RKO (cell line): ENCODE results near the gene LGALS1.
"Not testable (repeated sequence)": the region's sequence is repeated elsewhere in the genome, so short reads cannot be mapped to it uniquely, and the experiment has no call there.

ENCODE experiments used
- DNase-seq: peaks from one replicate; pipeline ENCODE4 v3.0.0-alpha.2; 2016; ENCODE audit warnings: low spot score

LGALS1 gene

DNA sequence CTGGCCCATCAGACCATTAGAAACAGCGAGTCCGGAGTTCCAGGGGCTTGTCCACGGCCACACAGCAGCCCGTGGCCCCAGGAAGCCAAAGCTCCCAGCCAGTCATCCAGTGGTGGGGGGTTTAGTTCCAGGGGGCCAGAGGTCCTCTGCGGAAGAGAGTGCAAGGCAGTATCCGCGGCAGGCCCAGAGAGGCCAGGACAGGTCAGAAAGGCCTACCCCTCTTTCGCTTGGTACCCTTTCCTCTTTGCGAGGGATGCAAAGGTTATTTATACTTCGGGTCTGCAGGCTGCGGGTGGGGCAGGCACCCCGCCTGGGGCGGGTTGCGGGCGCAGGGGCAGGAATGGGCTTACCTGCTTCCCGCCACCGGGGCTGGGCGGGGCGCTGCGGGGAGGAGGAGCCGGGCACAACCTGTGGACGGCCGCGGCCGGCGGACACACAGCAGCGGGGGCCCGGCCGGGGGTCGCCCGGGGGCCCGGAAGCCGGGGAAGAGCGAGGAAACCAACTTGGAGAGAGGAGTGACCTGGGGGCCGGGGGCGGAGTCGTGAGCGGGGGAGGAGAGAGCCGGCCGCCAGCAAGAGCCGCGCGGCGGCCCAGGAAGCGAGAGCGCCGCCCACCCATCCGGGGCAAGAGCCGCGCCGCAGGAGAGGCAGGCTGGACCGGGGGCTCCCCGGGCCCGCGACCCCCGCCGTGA lies 36.2 kb upstream of the LGALS1 start, which contains the start of gene SH3BP1:
Gene SH3BP1, plus strand, starts transcription at position 600 of the 691 bp plus-strand sequence. CDS start 119 bp downstream, outside the sequence.
- peak; percentile 44 for DNase-seq

DNA sequence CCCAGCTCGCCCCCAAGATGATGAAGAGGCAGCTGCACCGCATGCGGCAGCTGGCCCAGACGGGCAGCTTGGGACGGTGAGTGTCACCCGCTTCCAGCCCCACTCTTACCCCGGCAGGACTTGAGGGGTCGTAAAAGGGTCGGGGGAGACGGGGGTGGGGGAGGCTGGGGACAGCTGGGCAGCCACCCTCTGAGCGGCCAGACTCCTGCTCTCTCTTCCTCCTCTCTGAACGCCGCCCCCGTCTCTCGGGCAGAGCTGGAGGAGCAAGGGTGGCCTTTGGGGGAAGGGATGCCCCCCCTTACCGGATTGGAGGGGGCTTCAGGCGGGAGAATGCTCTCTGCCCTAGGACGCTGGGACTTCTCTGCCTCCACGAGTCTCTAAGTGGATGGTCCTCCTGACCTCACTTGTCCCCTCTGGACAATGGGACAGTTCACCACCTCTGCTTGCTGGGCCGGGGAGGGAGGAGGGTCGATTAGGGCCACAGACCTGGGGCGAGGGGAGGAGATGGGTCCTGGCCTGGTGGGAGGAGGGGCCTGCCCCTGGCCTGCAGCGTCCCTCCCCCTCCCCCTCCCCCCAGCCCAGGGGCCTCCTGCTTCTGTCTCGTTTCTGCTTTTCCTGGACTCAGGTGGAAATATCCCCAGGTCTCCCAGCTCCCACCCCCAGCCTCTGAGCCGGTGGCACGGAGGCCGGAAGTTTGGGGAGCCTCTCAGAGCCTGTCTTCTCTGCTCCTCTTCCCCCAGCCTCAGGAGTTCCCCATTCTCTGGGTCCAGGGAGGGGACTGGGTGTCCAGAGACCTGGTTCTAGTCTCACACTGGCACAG lies 35.5 kb upstream of the LGALS1 start:
- no peak for DNase-seq

GRCh38 chr22:37640591-37641560 lies 34.6 kb upstream of the LGALS1 start:
- no peak for DNase-seq

GRCh38 chr22:37641561-37641949 lies 33.9 kb upstream of the LGALS1 start:
- no peak for DNase-seq

DNA sequence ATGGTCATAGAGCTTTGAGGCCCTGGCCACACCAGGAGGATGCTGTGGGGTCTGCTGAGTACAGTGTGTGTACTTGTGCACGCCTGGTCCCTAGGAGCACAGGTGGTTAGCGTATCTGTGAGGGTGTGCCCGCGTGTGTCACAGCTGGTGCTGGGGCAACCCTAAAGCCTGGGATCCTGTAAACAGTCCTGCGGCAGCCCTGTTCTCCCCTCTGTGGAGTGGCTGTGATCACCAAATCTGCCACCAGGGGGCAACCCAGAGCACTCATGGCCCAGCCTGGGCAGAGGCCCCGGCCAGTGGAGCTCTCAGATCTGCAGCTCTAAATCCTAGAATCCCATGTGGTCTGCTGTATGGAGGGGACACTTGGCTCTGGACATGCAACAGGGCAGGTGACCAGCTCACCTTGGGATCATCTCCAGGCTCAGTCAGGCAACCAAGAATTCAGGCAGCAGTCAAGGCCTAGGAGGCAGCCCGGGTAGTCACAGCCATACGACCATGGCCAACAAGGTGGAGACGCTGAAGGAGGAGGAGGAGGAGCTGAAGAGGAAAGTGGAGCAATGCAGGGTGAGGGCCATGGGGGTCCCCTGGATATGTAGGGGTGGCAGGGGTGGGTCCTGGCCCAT lies 32.1 kb upstream of the LGALS1 start:
- DNase-seq: peak; percentile 69

- DNase-seq: no peak
These were observed 28.1 kb upstream of the LGALS1 start for GRCh38 chr22:37647317-37647716.

- no peak for DNase-seq
These were observed 27.5 kb upstream of the LGALS1 start for GRCh38 chr22:37647928-37648327.

GRCh38 chr22:37650463-37651136 lies 24.8 kb upstream of the LGALS1 start:
- no peak for DNase-seq

- no peak for DNase-seq
These were observed 20.7 kb upstream of the LGALS1 start for GRCh38 chr22:37654563-37655251.

DNA sequence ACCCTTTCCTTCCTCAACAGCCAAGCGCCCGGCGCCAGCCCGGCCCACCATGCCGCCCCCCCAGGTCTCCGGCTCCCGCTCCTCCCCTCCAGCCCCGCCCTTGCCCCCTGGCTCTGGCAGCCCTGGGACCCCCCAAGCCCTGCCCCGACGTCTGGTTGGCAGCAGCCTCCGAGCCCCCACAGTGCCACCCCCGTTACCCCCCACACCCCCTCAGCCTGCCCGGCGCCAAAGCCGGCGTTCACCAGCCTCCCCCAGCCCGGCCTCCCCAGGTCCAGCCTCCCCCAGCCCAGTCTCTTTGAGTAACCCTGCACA lies 20.2 kb upstream of the LGALS1 start:
- DNase-seq: no peak

- not testable (repeated sequence) for DNase-seq
These were observed 18.9 kb upstream of the LGALS1 start for GRCh38 chr22:37656583-37656982.

DNA sequence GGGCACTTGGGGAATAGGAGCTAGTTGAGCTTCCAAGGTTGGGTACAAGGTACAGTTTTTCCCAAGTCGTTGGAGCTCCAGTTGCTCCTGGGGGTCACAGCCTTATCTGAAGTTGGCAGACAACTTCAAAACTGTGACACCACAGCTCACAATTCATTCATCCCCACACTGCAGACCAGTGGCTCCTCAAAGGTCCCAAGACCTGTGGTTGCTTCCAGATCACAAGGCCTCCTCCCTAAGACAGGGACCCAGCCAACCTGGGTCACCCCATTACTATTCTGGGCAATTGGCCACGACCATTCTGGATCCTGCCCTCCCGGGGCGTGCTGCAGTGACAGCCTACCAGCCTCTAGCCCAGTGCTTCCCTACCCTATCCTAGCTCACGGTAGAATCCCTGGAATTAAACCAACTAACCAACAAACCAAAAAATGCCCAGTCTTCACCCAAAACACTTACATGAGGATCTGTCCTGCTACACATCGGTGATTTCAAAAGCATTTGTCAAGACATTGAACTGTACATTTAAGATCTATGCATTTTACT lies 17.8 kb upstream of the LGALS1 start:
- DNase-seq: peak; percentile 73

DNA sequence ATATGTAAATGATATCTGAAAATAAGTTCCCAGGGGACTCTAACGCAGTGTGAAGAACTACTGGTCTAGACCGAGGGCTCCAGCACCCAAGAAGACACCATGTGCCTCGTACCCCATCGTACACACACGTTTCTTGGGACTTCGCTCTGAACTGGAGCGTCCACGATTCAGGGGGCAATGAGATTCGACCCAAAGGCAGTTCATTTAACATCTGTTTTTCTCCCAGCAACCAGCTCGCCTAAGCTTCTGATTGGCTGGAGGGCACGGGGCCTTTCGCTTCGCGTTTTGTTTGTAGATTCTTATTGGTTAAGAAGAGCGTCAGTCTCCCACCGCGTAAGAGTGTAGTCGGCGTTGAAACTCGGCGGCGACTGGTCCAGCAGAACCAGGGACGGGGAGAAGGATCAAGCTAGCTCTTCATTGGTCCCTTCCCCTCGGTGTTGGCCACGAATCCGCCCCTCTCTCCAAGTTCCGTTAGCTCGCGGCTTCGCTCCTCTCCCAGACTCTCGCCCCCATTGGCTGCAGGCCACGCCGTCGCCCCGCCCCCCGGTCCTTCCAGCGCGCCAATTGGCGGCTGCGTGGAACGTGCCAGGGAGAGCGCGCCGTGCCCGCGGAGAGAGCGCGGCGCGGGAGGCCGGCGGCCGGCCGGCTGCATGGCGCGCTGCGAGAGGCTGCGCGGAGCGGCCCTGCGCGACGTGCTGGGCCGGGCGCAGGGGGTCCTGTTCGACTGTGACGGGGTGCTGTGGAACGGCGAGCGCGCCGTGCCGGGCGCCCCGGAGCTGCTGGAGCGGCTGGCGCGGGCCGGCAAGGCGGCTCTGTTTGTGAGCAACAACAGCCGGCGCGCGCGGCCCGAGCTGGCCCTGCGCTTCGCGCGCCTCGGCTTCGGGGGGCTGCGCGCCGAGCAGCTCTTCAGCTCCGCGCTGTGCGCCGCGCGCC lies 17.0 kb upstream of the LGALS1 start, which contains the start of gene PDXP:
Gene PDXP, plus strand, starts transcription at position 591 of the 933 bp plus-strand sequence. Its CDS starts 60 bp downstream, at position 651.
- peak; percentile 99 for DNase-seq

DNA sequence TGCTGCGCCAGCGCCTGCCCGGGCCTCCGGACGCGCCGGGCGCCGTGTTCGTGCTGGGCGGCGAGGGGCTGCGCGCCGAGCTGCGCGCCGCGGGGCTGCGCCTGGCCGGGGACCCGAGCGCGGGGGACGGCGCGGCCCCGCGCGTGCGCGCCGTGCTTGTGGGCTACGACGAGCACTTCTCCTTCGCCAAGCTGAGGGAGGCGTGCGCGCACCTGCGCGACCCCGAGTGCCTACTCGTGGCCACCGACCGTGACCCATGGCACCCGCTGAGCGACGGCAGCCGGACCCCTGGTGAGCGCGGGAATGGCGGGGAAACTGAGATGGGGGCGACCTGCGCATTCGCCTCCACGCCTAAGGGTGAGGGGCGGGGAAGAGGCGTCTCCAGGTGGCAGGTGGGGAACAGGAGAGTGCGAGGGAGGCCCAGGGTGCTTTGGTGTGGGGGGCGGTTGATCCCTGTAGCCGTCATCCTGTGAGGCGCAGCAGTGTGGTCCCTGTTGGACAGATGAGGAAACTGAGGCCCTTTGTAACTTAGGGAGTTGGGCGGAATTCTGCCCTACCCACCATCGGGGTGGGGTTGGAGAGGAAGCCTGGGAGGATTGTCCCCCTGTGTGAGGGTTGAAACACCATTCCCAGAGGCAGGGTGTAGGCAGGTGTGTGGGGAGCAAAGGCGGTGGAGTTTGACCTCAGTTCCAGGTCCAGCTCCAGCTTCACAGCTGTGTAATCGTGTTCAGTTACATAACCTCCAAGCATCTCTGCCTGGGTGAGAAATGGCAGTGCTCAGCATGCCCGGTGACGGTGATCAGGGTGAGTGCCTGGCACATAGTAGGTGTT lies 16.2 kb upstream of the LGALS1 start:
- DNase-seq: peak; percentile 35

GRCh38 chr22:37659897-37660708 lies 15.3 kb upstream of the LGALS1 start:
- no peak for DNase-seq

DNA sequence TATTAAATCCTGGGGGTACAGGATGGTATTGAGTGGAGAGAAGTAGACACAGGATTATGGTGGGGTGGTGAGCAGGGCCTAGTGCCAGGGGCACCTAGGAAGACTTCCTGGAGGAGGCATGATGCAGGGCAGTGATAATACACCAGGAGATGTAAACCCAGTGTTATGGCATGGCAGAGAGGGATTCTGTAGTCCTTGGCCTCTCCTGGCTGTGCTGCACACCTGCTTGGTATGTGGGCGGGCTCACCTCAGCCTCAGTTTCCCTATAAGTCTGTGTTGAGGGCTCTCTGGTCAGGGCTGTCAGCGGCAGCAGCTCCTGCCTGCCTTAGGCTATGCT lies 14.8 kb upstream of the LGALS1 start:
- no peak for DNase-seq

- DNase-seq: no peak
These were observed 14.1 kb upstream of the LGALS1 start for GRCh38 chr22:37661160-37661924.
